HepG2 (cell line): ENCODE measurements around the gene HRNR. TPM values are rescaled to one million over a fixed set of nuclear protein-coding genes. Genes with fewer than 3 reads are reported as not detected.

Source experiments
- ATAC-seq: fragments of 200-7000 bp; cut with Tn5 transposase; 3 replicates; pipeline ENCODE4 v1.9.1; 2020; ENCODE audit warnings: mild to moderate bottlenecking, moderate library complexity
- BruUV-seq: library from RNA; stranded (reverse); fragments of 400-500 nt; replicated peaks from 2 replicates; lab custom pipeline; 2021; lab: Mats Ljungman, UMichigan
- CTCF ChIA-PET: fragments of 300-600 bp; formaldehyde crosslinking; extraction: SDS; loops from one replicate; lab custom pipeline; 2021; ENCODE audit warnings: low total read pairs, inconsistent platforms, low intra/inter-chr PET ratio; lab: Yijun Ruan, JAX
- POLR2A ChIA-PET: fragments of 350-600 bp; sonication (Branson Sonifier 250); formaldehyde crosslinking; loops from one replicate; lab custom pipeline; 2020; ENCODE audit warnings: antibody characterized with exemption, inconsistent platforms; lab: Yijun Ruan, JAX
- DNase-seq: peaks from one replicate; pipeline ENCODE4 v3.0.0-alpha.2; 2015; ENCODE audit warnings: low spot score
- FAIRE-seq: peaks from 3 replicates; lab custom pipeline; 2011; peaks lifted over from hg19 to GRCh38; lab: Jason Lieb, UNC
- H2AFZ ChIP-seq: one replicate; pipeline ENCODE4 v1.6.1; 2011; ENCODE audit warnings: low read length, inconsistent platforms
- H3K27ac ChIP-seq: fragments of 300-600 bp; 3 replicates; pipeline ENCODE4 v1.8.0; 2011; ENCODE audit warnings: mixed run types, mild to moderate bottlenecking, mixed read lengths, low read length, inconsistent platforms; ENCODE audit not compliant: insufficient read depth; ENCODE audit errors: extremely low read length
- H3K27me3 ChIP-seq, 2 experiments: fragments of 200-600 bp in 1 of 2; 2 replicates in 1 of 2; 3 replicates in 1 of 2; pipeline versions ENCODE4 v1.6.0 to v1.8.0; 2011; ENCODE audit warnings: low read length in 2 of 2, mild to moderate bottlenecking in 2 of 2, moderate library complexity in 2 of 2, inconsistent platforms in 1 of 2; ENCODE audit not compliant: insufficient read depth in 2 of 2, control insufficient read depth in 1 of 2
- H3K36me3 ChIP-seq, 2 experiments: fragments of 200-600 bp in 1 of 2; replicated peaks in 1 of 2; 2 replicates in 1 of 2; 3 replicates in 1 of 2; pipeline versions ENCODE4 v1.5.1 to v1.8.0; 2011; ENCODE audit warnings: low read length in 2 of 2, inconsistent platforms in 1 of 2; ENCODE audit not compliant: insufficient read depth in 2 of 2, control insufficient read depth in 1 of 2
- H3K4me1 ChIP-seq: 2 replicates; pipeline ENCODE4 v1.5.1; 2012; ENCODE audit warnings: low read length, inconsistent platforms; ENCODE audit not compliant: insufficient read depth
- H3K4me2 ChIP-seq: 2 replicates; pipeline ENCODE4 v1.6.0; 2011; ENCODE audit warnings: low read depth, low read length, inconsistent platforms
- H3K4me3 ChIP-seq, 3 experiments: fragments of 200-600 bp in 1 of 3; sonication (generic), shearing (Covaris generic) in 1 of 3; replicated peaks in 1 of 3; 2 replicates each; pipeline ENCODE4 v1.5.1; 2011 to 2016; ENCODE audit warnings: low read length in 3 of 3, inconsistent platforms in 2 of 3, low read depth in 2 of 3, mild to moderate bottlenecking in 2 of 3, control low read depth in 1 of 3, mixed read lengths in 1 of 3; ENCODE audit not compliant: insufficient read depth in 1 of 3
- H3K79me2 ChIP-seq: one replicate; pipeline ENCODE4 v1.6.1; 2011; ENCODE audit warnings: low read length, inconsistent platforms; ENCODE audit not compliant: insufficient read depth
- H3K9ac ChIP-seq: 2 replicates; pipeline ENCODE4 v1.6.0; 2011; ENCODE audit warnings: mild to moderate bottlenecking, low read depth, low read length, inconsistent platforms; ENCODE audit not compliant: insufficient read depth
- H3K9me3 ChIP-seq: 2 replicates; pipeline ENCODE4 v1.5.1; 2012; ENCODE audit warnings: mild to moderate bottlenecking, low read length
- H4K20me1 ChIP-seq: 2 replicates; pipeline ENCODE4 v1.6.0; 2011; ENCODE audit warnings: inconsistent platforms, mild to moderate bottlenecking, low read length, moderate library complexity; ENCODE audit not compliant: insufficient read depth
- ATF2 ChIP-seq: sonication (generic); formaldehyde crosslinking; IDR thresholded peaks from 2 replicates; pipeline ENCODE4 v1.4.0; 2020; ENCODE audit warnings: missing genetic modification reagents
- BATF2 ChIP-seq: sonication (generic); formaldehyde crosslinking; IDR thresholded peaks from 2 replicates; pipeline ENCODE4 v1.8.0; 2022; ENCODE audit warnings: mild to moderate bottlenecking, missing genetic modification reagents, moderate library complexity
- DRAP1 ChIP-seq: IDR thresholded peaks from 2 replicates; pipeline ENCODE4 v1.6.1; 2016; ENCODE audit warnings: missing genetic modification reagents, missing compliant biosample characterization
- ESRRA ChIP-seq: sonication (generic); formaldehyde crosslinking; IDR thresholded peaks from 2 replicates; pipeline ENCODE4 v1.5.1; 2020; ENCODE audit warnings: mild to moderate bottlenecking, low read depth, missing genetic modification reagents
- MYC ChIP-seq: sonication (generic); formaldehyde crosslinking; IDR thresholded peaks from 2 replicates; pipeline ENCODE4 v1.9.0; 2021; ENCODE audit warnings: missing genetic modification reagents, borderline replicate concordance
- REST ChIP-seq, 2 experiments: IDR thresholded peaks; 2 replicates each; pipeline ENCODE4 v1.6.1; 2011 to 2012; ENCODE audit warnings: low read length in 2 of 2, borderline replicate concordance in 1 of 2, low read depth in 1 of 2, mild to moderate bottlenecking in 1 of 2, moderate library complexity in 1 of 2
- ZHX1 ChIP-seq: sonication (generic); formaldehyde crosslinking; IDR thresholded peaks from 2 replicates; pipeline ENCODE4 v1.8.1; 2022; ENCODE audit warnings: low read depth, mild to moderate bottlenecking, missing genetic modification reagents
- ZNF205 ChIP-seq: IDR thresholded peaks from 2 replicates; pipeline ENCODE4 v1.6.1; 2018; ENCODE audit warnings: missing biosample characterization, missing genetic modification reagents
- WGBS: methylation state at CpG from one replicate; pipeline ENCODE4 v1.1.6; 2017; ENCODE audit warnings: low lambda C conversion rate; 5-methylcytosine and 5-hydroxymethylcytosine counted together
- in situ Hi-C: cut with HindIII; loops from 2 replicates; pipeline ENCODE4 v1.10.0; 2017; ENCODE audit warnings: low pct_unique_long_range_greater_than_20kb; ENCODE audit not compliant: extremely low pct_ligation_motif_present
- intact Hi-C: fragments of 100-400 bp; cut with micrococcal nuclease; formaldehyde crosslinking; loops from one replicate; pipeline ENCODE4 v1.10.0; 2022; ENCODE audit not compliant: unreplicated experiment
- polyA plus RNA-seq, 8 experiments: library from polyadenylated mRNA; depleted of rRNA in 3 of 8; stranded (reverse) in 7 of 8; unstranded in 1 of 8; fragments of >200 nt; fragmentation: Illumina TruSeq in 4 of 8; extraction: Trizol in 4 of 8; gene quantifications; 2 replicates each; pipeline versions ENCODE4 v1.2.1 to v1.2.3, GENCODE V29; 2011 to 2016; ENCODE audit warnings: low read depth in 4 of 8, missing spikeins in 1 of 8, mixed read lengths in 1 of 8; ENCODE audit not compliant: insufficient read depth in 1 of 8
- total RNA-seq, 5 experiments: library from RNA; depleted of rRNA; stranded (reverse); fragments of >200 nt; fragmentation: Illumina TruSeq; extraction: Trizol; gene quantifications; 2 replicates each; pipeline ENCODE4 v1.2.3, GENCODE V29; 2016; ENCODE audit warnings: low read depth in 1 of 5
- TF ChIP-seq, protein P1 (sequence below): sonication (generic); formaldehyde crosslinking; IDR thresholded peaks from 2 replicates; pipeline ENCODE4 v1.4.0; 2020; ENCODE audit warnings: mild to moderate bottlenecking, missing genetic modification reagents
- TF ChIP-seq, protein P2 (sequence below): sonication (generic); formaldehyde crosslinking; conservative IDR thresholded peaks from 2 replicates; pipeline ENCODE4 v1.4.0; 2020; ENCODE audit warnings: missing genetic modification reagents

HRNR gene
- total and polyA plus RNA-seq, 2 of the 13 experiments (the other 11 are each of a cell fraction or from before 2014, with no cell fraction given) = not detected

- TF ChIP-seq ZNF205 (CRISPR knock-in tag) (no peak), ATF2 (CRISPR knock-in tag) (no peak), ESRRA (CRISPR knock-in tag) (no peak), BATF2 (CRISPR knock-in tag) (no peak)
- TF ChIP-seq, protein P1, sequence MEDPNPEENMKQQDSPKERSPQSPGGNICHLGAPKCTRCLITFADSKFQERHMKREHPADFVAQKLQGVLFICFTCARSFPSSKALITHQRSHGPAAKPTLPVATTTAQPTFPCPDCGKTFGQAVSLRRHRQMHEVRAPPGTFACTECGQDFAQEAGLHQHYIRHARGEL (CRISPR knock-in tag) = no peak
Measured at GRCh38 chr1:152251391-152251790, 27.4 kb upstream of the HRNR start (continued).

DNA sequence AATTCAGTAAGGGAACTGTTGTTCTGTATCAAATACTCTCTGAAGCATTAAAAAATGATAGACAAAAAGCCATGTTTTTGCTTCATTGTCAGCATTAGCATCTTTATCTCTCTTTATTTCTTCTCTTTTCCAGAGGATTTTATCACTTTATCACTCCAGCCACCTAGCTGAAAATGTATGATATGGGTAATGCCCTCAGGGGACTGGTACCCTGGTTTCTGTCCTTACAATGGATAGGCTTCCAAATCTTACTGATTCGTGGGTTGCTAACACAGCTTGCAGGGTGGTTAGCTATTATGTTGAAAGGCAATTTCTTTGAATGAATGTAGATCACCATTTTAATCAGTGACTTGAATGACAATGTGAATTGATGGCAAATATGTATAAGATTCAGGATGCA is 23.3 kb upstream of the HRNR start:
- ChIA-PET POLR2A (no interaction called here), CTCF (no interaction called here)
- ATAC-seq (no peak), DNase-seq (no peak), FAIRE-seq (no peak)
- no peaks in the 10 kb centered on the region for H4K20me1 ChIP-seq
- in situ Hi-C loops (no loop called here), intact Hi-C loops (no loop called here)
- whole genome bisulfite sequencing = 0% methylated on average over 1 of the region's 1 CpG
- no peak overlapping the region for H3K9ac ChIP-seq
- H2AFZ ChIP-seq = no peak overlapping the region
- H3K79me2 ChIP-seq = no peaks in the 10 kb centered on the region
- H3K4me3 ChIP-seq = no peak overlapping the region
- H3K9me3 ChIP-seq = no peaks in the 10 kb centered on the region
- H3K4me2 ChIP-seq = no peak overlapping the region
- no peak overlapping the region for H3K27ac ChIP-seq
- H3K36me3 ChIP-seq = no peaks in the 10 kb centered on the region
- H3K4me1 ChIP-seq = no peaks in the 10 kb centered on the region
- no TSS peak for BruUV-seq
- H3K27me3 ChIP-seq = no peaks in the 10 kb centered on the region
- TF ChIP-seq DRAP1 (CRISPR knock-in tag) = no peak
- TF ChIP-seq, protein P2, sequence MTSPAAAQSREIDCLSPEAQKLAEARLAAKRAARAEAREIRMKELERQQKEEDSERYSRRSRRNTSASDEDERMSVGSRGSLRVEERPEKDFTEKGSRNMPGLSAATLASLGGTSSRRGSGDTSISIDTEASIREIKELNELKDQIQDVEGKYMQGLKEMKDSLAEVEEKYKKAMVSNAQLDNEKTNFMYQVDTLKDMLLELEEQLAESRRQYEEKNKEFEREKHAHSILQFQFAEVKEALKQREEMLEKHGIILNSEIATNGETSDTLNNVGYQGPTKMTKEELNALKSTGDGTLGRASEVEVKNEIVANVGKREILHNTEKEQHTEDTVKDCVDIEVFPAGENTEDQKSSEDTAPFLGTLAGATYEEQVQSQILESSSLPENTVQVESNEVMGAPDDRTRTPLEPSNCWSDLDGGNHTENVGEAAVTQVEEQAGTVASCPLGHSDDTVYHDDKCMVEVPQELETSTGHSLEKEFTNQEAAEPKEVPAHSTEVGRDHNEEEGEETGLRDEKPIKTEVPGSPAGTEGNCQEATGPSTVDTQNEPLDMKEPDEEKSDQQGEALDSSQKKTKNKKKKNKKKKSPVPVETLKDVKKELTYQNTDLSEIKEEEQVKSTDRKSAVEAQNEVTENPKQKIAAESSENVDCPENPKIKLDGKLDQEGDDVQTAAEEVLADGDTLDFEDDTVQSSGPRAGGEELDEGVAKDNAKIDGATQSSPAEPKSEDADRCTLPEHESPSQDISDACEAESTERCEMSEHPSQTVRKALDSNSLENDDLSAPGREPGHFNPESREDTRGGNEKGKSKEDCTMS (CRISPR knock-in tag) = no peak
- TF ChIP-seq ZHX1 = no peak
- TF ChIP-seq REST (IDR thresholded peaks at IDR 0.05; ENCODE audit: borderline replicate concordance in 1 of 2, low read depth in 1 of 2, low read length in 2 of 2) = no peak
- TF ChIP-seq MYC (CRISPR knock-in tag) = no peak
